Aorta (tissue), 5 donors: ENCODE data around the gene ZBTB48. TPM values are rescaled to one million over a fixed set of nuclear protein-coding genes. Genes with fewer than 3 reads are reported as not detected.

ENCODE experiments used
- ATAC-seq: fragments of 200-7000 bp; cut with Tn5 transposase; one replicate; pipeline ENCODE4 v1.9.1; 2022; ENCODE audit warnings: moderate library complexity; ENCODE audit not compliant: low FRiP score
- DNase-seq, 2 donors: peaks; one replicate each; pipeline ENCODE4 v3.0.0-alpha.2; 2020
- H3K27ac ChIP-seq, 2 donors: one replicate each; pipeline ENCODE4 v1.5.1; 2013; ENCODE audit warnings: low read length in 2 of 2, mild to moderate bottlenecking in 2 of 2, moderate library complexity in 2 of 2, control low read depth in 1 of 2, inconsistent platforms in 1 of 2, low read depth in 1 of 2
- H3K27me3 ChIP-seq, 2 donors: one replicate each; pipeline ENCODE4 v1.6.1; 2013; ENCODE audit warnings: control low read depth in 1 of 2, low read length in 1 of 2, mild to moderate bottlenecking in 1 of 2, moderate library complexity in 1 of 2; ENCODE audit not compliant: insufficient read depth in 2 of 2, control insufficient read depth in 1 of 2
- H3K36me3 ChIP-seq, 2 donors: one replicate each; pipeline ENCODE4 v1.6.1; 2013; ENCODE audit warnings: control low read depth in 1 of 2, low read length in 1 of 2, mild to moderate bottlenecking in 1 of 2; ENCODE audit not compliant: insufficient read depth in 2 of 2, control insufficient read depth in 1 of 2
- H3K4me1 ChIP-seq, 2 donors: one replicate each; pipeline ENCODE4 v1.6.1; 2013; ENCODE audit warnings: low read length in 2 of 2, control low read depth in 1 of 2, mild to moderate bottlenecking in 1 of 2, moderate library complexity in 1 of 2; ENCODE audit not compliant: insufficient read depth in 2 of 2, control insufficient read depth in 1 of 2
- H3K4me3 ChIP-seq, 2 donors: one replicate each; pipeline ENCODE4 v1.5.1; 2013; ENCODE audit warnings: low read length in 2 of 2, control low read depth in 1 of 2, mild to moderate bottlenecking in 1 of 2
- H3K9me3 ChIP-seq: one replicate; pipeline ENCODE4 v1.6.1; 2013; ENCODE audit warnings: mild to moderate bottlenecking, low read length; ENCODE audit not compliant: control insufficient read depth
- WGBS, 2 donors: extraction: QIAGEN DNeasy Blood & Tissue Kit; methylation state at CpG; one replicate each; pipeline ENCODE4 v1.1.7; 2013; 5-methylcytosine and 5-hydroxymethylcytosine counted together
- intact Hi-C, 2 donors: fragments of 100-400 bp; cut with DNase I; formaldehyde crosslinking; loops; one replicate each; pipeline versions ENCODE4 v1.14.2 to v1.15.0; 2022
- polyA plus RNA-seq, 2 donors: library from polyadenylated mRNA; stranded (reverse); fragments of 200-250 nt; gene quantifications; one replicate each; pipeline ENCODE4 v1.2.3, GENCODE V29; 2013
- total RNA-seq, 2 donors: library from RNA; stranded (reverse); fragmentation: NEBNext Ultra II Directional; extraction: Animal tissue kit (Norgen Biotek cat#: 25700); gene quantifications; one replicate each; pipeline ENCODE4 v1.2.1, GENCODE V29; 2021
- donor health status: healthy with polysubstance abuse.
- donor health status: Bipolar disorder and iron deficiency.
- donor health status: DM: no; HTN: no; CAD: no.
- donor health status: DM: no; HTN: no; CAD: no.
- donor health status: DM: yes; HTN: yes; CAD: no.

The ZBTB48 gene
- total and polyA plus RNA-seq, 4 donors, result 20.6 to 204 (median 27.6) TPM

GRCh38 chr1:6603915-6604558 is 24.2 kb downstream of the ZBTB48 start:
- intact Hi-C loops, result loop anchor here in 1 of 2 donors (1.0 to 10.0 kb wide), 2 partner anchors 9 to 181 kb away; partner anchors contain the start of genes CAMTA1 and PHF13
- no peaks in the 10 kb centered on the region for H3K4me1 ChIP-seq
- ATAC-seq (peak; percentile 63), DNase-seq (peak; percentile 90 to 93)
- H3K36me3 ChIP-seq, result no peaks in the 10 kb centered on the region
- peaks cover 0 to 2% of the 10 kb centered on the region in 2 donors for H3K27me3 ChIP-seq
- H3K27ac ChIP-seq, result peak overlapping the region; percentile 97 to 100
- H3K9me3 ChIP-seq, result no peaks in the 10 kb centered on the region
- WGBS, 2 donors, result 3 to 4% methylated on average over 19 of the region's 19 CpGs
- H3K4me3 ChIP-seq, result no peak overlapping the region

GRCh38 chr1:6612641-6613360 is 33.0 kb downstream of the ZBTB48 start:
- Histone ChIP-seq H3K4me1 (no peaks in the 10 kb centered on the region), H3K9me3 (no peaks in the 10 kb centered on the region), H3K4me3 (peak overlapping the region; percentile 67), H3K27ac (peak overlapping the region in 1 of 2 donors; percentile 92), H3K27me3 (no peaks in the 10 kb centered on the region), H3K36me3 (no peaks in the 10 kb centered on the region)
- ATAC-seq (peak; percentile 81), DNase-seq (peak; percentile 69 to 83)
- intact Hi-C loops, result loop anchor here in 1 of 2 donors (1.0 kb wide), 1 partner anchor 10 kb away; no protein-coding TSS in a partner anchor
- 0 to 1% methylated on average over 61 to 67 of the region's 67 CpGs for WGBS, 2 donors

DNA sequence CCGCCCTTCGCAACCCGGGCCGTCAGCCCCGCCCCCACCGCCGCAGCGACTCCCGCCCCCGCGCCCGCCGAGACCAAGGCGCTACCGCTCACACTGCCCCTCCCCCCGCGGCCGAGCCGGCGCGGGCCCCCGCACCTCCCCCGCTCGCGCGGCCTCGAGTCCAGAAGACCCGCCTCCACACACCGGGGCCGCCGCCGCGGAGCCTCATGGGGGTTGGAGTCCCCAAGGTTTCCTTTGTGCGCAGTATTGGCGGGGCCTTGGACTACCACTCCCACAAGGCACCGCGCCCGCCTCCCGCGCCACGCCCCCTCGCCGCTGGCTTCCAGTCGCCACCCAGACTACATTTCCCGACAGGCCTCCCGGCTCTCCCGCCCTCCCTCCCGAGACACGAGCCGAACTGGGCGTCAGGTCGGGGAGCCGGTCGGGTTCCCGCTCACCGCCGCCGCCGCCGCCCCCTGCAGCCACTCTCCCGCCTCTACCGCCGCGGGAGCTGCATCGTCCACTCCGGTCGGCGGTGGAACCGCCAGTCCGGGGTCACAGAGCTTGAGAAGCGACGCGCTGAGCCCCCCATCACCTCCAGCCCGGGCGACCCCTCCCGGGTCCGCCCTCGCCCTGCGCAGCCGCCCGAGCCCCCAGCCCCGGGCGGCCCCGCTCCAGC is 33.7 kb downstream of the ZBTB48 start, which contains the start of gene PHF13:
Gene PHF13, plus strand, starts transcription at position 371 of the 658 bp plus-strand sequence. CDS start 336 bp downstream, outside the sequence.
- Histone ChIP-seq H3K36me3 (no peaks in the 10 kb centered on the region), H3K4me3 (peak within 1 kb of the TSS; percentile 70 to 97), H3K4me1 (no peaks in the 10 kb centered on the region), H3K27me3 (no peaks in the 10 kb centered on the region), H3K9me3 (no peaks in the 10 kb centered on the region), H3K27ac (peak within 1 kb of the TSS; percentile 46 to 92)
- DNase-seq (peak; percentile 100), ATAC-seq (peak; percentile 99)
- WGBS, 2 donors, result 0% methylated on average over 41 to 84 of the region's 84 CpGs
- intact Hi-C loops, result loop anchor here in 1 of 2 donors (1.0 kb wide), 1 partner anchor 10 kb away; no protein-coding TSS in a partner anchor

DNA sequence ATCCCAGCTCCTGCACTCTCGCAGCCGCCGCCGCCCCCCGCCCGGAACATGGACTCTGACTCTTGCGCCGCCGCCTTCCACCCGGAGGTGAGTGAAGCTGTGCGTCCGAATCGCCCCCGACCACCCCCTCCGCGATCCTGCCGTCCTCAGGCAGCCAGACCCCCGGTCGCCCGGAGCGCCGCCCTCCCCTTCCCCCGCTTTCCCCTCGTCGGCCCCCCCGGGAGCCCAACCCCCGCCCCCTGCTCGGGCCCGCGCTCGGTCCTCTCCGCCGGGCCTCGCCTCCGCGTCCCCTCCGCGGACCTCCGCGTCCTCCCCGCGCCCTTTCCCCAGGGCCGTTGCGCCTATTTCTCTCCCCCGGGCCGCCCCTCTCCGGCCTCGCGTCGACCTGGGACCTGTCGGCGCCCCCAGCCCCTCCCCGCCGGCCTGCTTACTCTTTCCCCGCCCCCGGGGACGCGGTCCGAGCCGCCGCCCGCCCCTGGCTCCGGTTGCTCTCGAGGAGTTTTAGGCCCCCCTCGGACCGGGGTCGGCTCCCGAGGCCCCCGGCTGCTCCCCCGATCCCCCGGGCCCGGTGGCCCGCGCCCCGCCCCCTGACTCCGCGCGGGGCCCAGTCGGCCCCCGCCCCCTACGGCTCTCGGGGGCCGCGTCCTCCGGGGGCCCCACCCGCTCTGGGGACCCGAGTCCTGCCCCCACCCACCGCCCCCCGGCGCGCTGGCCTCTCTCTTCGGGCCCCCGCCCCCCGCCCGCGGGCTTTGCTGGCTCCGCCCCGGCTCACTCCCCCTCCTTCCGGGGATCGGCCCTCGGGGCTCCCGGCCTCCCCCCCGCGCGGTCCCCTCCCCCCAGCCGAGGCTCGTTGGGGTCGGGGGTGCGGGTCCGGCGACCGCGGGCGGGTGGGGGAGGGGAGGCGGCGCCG is 34.5 kb downstream of the ZBTB48 start:
- Histone ChIP-seq H3K9me3 (no peaks in the 10 kb centered on the region), H3K4me1 (no peaks in the 10 kb centered on the region), H3K36me3 (no peaks in the 10 kb centered on the region), H3K27ac (peak overlapping the region; percentile 46 to 62), H3K27me3 (no peaks in the 10 kb centered on the region), H3K4me3 (peak overlapping the region; percentile 70 to 97)
- WGBS, 2 donors, result 1% methylated on average over 64 to 117 of the region's 117 CpGs
- ATAC-seq (peak; percentile 3), DNase-seq (peak; percentile 76 to 91)
- intact Hi-C loops, result no loop called here

- ATAC-seq, result no peak
- DNase-seq, result no peak
- intact Hi-C loops, result no loop called here
- H3K4me3 ChIP-seq, result peak overlapping the region; percentile 70 to 97
- peaks cover 0 to 3% of the 10 kb centered on the region in 2 donors for H3K36me3 ChIP-seq
- H3K27ac ChIP-seq, result peak overlapping the region in 1 of 2 donors; percentile 46
- no peaks in the 10 kb centered on the region for H3K4me1 ChIP-seq
- H3K27me3 ChIP-seq, result no peaks in the 10 kb centered on the region
- H3K9me3 ChIP-seq, result no peaks in the 10 kb centered on the region
- 0 to 1% methylated on average over 45 to 82 of the region's 82 CpGs for whole genome bisulfite sequencing, 2 donors
Observed at GRCh38 chr1:6614929-6615785, 35.4 kb downstream of the ZBTB48 start.

DNA sequence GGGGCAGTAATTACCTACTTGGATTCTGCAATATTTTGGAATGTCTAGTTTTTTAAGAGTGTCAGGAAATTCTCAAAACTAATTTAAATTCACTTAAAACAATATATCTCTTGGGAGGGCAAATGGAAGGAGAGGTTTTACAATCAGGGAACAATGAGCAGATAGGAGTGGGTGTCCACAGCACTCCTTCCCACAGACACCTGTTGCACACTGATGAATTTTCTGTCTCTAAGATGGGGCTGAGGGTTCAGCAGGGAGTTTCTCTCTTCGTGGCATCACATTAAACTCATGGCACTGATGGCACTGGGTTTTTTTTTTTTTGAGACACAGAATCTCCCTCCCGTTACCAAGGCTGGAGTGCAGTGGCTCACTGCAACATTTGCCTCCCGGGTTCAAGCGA is 39.3 kb downstream of the ZBTB48 start:
- Histone ChIP-seq H3K4me3 (no peak overlapping the region), H3K27ac (no peak overlapping the region), H3K36me3 (peaks cover 0 to 3% of the 10 kb centered on the region in 2 donors), H3K4me1 (no peaks in the 10 kb centered on the region), H3K27me3 (no peaks in the 10 kb centered on the region), H3K9me3 (no peaks in the 10 kb centered on the region)
- intact Hi-C loops, result no loop called here
- DNase-seq, result no peak
- ATAC-seq, result no peak
- WGBS, 2 donors, result 86 to 89% methylated on average over 4 of the region's 4 CpGs

DNA sequence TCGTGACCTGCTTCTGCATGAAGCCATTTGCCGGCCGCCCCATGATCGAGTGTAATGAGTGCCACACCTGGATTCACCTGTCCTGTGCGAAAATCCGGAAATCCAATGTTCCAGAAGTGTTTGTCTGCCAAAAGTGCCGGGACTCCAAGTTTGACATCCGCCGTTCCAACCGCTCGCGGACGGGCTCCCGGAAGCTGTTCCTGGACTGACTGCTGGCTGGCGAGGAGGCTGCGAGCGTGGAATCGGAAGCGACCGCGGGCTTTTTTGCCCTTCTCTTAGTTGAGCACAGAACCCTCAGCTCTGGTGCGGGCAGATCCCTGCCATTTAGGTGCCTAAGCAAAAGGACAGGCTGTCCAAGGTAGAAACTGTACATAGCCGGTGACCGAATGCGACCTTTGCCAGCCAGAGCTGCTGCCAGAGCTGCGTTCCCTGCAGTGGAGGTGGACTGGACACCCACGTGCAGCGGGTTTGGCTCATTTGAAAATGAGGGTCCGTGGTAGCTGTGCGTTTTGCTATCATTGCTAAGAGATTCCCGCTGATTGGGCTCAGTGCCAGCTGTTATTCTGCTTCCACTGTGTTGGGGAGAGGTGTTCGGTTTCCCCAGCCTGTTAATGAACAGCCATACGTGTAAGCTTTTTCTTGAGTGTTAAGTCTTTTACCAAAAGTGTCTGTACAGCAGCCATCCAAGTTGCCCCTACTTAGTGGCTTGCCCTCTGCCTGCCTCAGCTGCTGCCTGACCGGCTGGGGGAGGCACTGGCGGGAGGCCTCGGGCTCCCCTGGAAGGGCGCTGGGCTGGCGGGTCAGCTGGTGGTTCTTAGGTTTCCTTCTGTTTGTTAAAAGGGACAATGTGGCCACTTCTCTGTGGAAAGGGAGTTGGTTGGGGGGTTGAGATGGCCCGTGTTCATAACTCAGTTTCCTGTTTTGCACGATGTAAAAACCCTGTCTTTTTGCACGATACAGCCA is 41.9 kb downstream of the ZBTB48 start:
- Histone ChIP-seq H3K36me3 (peaks cover 0 to 3% of the 10 kb centered on the region in 2 donors), H3K4me1 (no peaks in the 10 kb centered on the region), H3K27me3 (no peaks in the 10 kb centered on the region), H3K27ac (no peak overlapping the region), H3K4me3 (no peak overlapping the region), H3K9me3 (no peaks in the 10 kb centered on the region)
- 89 to 90% methylated on average over 41 of the region's 41 CpGs for WGBS, 2 donors
- DNase-seq (no peak), ATAC-seq (no peak)
- intact Hi-C loops, result no loop called here
